Bone marrow (tissue), 2 donors: ENCODE results near the gene SULT1E1.

Source experiments
- DNase-seq, 2 donors: peaks; one replicate each; lab custom pipeline; 2025; lab: John Stamatoyannopoulos, UW

The SULT1E1 gene

DNA sequence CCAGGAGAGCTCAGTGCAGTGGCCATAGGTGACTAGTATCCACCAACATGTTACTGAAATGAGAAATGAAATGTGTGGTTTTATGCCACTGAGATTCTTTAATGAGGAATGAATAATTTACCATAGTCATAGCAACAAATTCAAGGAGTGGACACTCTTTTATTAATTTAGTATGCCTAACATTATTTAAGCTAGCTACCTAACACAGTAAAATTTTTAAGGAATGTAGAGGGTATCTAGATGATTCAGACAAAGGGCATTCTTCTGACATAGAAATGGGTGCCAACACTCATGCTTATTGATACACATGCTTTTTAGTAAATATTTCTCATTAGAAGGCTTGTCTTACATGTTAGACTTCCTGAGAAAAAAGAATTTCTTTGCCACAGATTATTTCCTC lies 66.2 kb downstream of the SULT1E1 start:
- no peak for DNase-seq
